Smooth muscle cell (in vitro differentiated cells): ENCODE results near the gene WASL. TPM values are rescaled to one million over a fixed set of nuclear protein-coding genes. Genes with fewer than 3 reads are reported as not detected.
"Not testable (repeated sequence)": the region's sequence is repeated elsewhere in the genome, so short reads cannot be mapped to it uniquely, and the experiment has no call there.

Experiments
- DNase-seq: peaks from one replicate; lab custom pipeline; 2025; ENCODE audit not compliant: unreplicated experiment; lab: John Stamatoyannopoulos, UW
- H2AFZ ChIP-seq: fragments of 200-600 bp; sonication (generic); 2 replicates; pipeline ENCODE4 v1.6.0; 2016; ENCODE audit warnings: antibody characterized with exemption, low read depth, mild to moderate bottlenecking
- H3F3A ChIP-seq: fragments of 200-600 bp; sonication (generic); 2 replicates; pipeline ENCODE4 v1.6.0; 2017; ENCODE audit warnings: antibody characterized with exemption, low read depth
- H3K27ac ChIP-seq: fragments of 200-600 bp; sonication (generic); 2 replicates; pipeline ENCODE4 v1.5.1; 2016; ENCODE audit warnings: low read depth, mild to moderate bottlenecking
- H3K27me3 ChIP-seq: fragments of 200-600 bp; sonication (generic); 2 replicates; pipeline ENCODE4 v1.6.1; 2016; ENCODE audit warnings: low read depth, mild to moderate bottlenecking
- H3K36me3 ChIP-seq: fragments of 200-600 bp; sonication (generic); 2 replicates; pipeline ENCODE4 v1.5.1; 2016; ENCODE audit warnings: low read depth
- H3K4me1 ChIP-seq: fragments of 200-600 bp; sonication (generic); 2 replicates; pipeline ENCODE4 v1.5.1; 2016; ENCODE audit warnings: low read depth
- H3K4me2 ChIP-seq: fragments of 200-600 bp; sonication (generic); 2 replicates; pipeline ENCODE4 v1.6.0; 2016; ENCODE audit warnings: mild to moderate bottlenecking
- H3K4me3 ChIP-seq: fragments of 200-600 bp; sonication (generic); 2 replicates; pipeline ENCODE4 v1.5.1; 2016; ENCODE audit warnings: mild to moderate bottlenecking
- H3K79me2 ChIP-seq: fragments of 200-600 bp; sonication (generic); 2 replicates; pipeline ENCODE4 v1.6.0; 2016; ENCODE audit warnings: low read depth, mild to moderate bottlenecking
- H3K9ac ChIP-seq: fragments of 200-600 bp; sonication (generic); 2 replicates; pipeline ENCODE4 v1.6.0; 2016; ENCODE audit warnings: low read depth
- H3K9me3 ChIP-seq: fragments of 200-600 bp; sonication (generic); replicated peaks from 2 replicates; pipeline ENCODE4 v1.5.1; 2016; ENCODE audit warnings: low read depth
- H4K20me1 ChIP-seq: fragments of 200-600 bp; sonication (generic); 2 replicates; pipeline ENCODE4 v1.6.0; 2016; ENCODE audit warnings: low read depth
- WGBS: methylation state at CpG from one replicate; pipeline ENCODE4 v1.1.7; 2016; ENCODE audit warnings: low lambda C conversion rate; 5-methylcytosine and 5-hydroxymethylcytosine counted together
- polyA plus RNA-seq: library from polyadenylated mRNA; unstranded; fragments of >200 nt; fragmentation: Nextera tagmentation; extraction: Ambion mirVana; gene quantifications from 2 replicates; pipeline ENCODE4 v1.2.1, GENCODE V29; 2016
- total RNA-seq: library from RNA; depleted of rRNA; stranded (reverse); fragments of >200 nt; gene quantifications from 2 replicates; pipeline ENCODE4 v1.2.3, GENCODE V29; 2014
- TF ChIP-seq, protein P1 (sequence below): fragments of 200-600 bp; sonication (generic); IDR thresholded peaks from 2 replicates; pipeline ENCODE4 v1.5.1; 2017; ENCODE audit warnings: borderline replicate concordance, mild to moderate bottlenecking, antibody characterized with exemption; ENCODE audit not compliant: insufficient read depth, poor library complexity, severe bottlenecking

The WASL gene
- total and polyA plus RNA-seq, 2 experiments from 2014 or later, result 22.7 to 35.3 TPM

DNA sequence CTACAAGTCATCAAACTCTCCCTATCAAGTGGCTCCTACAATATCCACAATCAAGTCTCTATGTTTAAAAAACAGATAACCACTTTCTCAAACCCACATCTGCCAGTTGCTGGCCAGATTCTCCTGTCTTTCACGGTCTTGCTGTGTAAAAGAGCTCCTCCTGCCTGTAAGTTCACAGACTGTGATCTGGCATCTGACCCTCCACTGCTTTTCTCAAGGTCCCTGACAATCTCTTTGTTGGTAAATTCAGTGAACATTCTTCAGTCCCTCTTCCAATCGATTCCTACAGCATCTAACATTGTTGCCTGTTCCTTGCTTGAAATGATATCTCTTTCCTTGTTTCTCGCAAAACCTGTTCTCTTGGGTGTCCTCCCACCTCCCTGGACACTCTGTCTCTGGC is 111.6 kb downstream of the WASL start:
- no peaks in the 10 kb centered on the region for H3K9me3 ChIP-seq
- TF ChIP-seq, protein P1, sequence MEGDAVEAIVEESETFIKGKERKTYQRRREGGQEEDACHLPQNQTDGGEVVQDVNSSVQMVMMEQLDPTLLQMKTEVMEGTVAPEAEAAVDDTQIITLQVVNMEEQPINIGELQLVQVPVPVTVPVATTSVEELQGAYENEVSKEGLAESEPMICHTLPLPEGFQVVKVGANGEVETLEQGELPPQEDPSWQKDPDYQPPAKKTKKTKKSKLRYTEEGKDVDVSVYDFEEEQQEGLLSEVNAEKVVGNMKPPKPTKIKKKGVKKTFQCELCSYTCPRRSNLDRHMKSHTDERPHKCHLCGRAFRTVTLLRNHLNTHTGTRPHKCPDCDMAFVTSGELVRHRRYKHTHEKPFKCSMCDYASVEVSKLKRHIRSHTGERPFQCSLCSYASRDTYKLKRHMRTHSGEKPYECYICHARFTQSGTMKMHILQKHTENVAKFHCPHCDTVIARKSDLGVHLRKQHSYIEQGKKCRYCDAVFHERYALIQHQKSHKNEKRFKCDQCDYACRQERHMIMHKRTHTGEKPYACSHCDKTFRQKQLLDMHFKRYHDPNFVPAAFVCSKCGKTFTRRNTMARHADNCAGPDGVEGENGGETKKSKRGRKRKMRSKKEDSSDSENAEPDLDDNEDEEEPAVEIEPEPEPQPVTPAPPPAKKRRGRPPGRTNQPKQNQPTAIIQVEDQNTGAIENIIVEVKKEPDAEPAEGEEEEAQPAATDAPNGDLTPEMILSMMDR, result no peak
- H3K4me2 ChIP-seq, result no peak overlapping the region
- WGBS, result 32% methylated on average over 3 of the region's 3 CpGs
- peaks cover 5% of the 10 kb centered on the region for H3K4me1 ChIP-seq
- H2AFZ ChIP-seq, result peak overlapping the region; percentile 38
- no peaks in the 10 kb centered on the region for H3K27me3 ChIP-seq
- H3K4me3 ChIP-seq, result no peak overlapping the region
- no peak for DNase-seq
- H3K79me2 ChIP-seq, result no peaks in the 10 kb centered on the region
- no peaks in the 10 kb centered on the region for H3K36me3 ChIP-seq
- peaks cover 3% of the 10 kb centered on the region for H3F3A ChIP-seq
- H3K27ac ChIP-seq, result no peak overlapping the region
- H4K20me1 ChIP-seq, result no peaks in the 10 kb centered on the region
- H3K9ac ChIP-seq, result no peak overlapping the region

- Histone ChIP-seq H3K27ac (no peak overlapping the region), H3K79me2 (no peaks in the 10 kb centered on the region), H3K9ac (no peak overlapping the region), H2AFZ (no peak overlapping the region), H3F3A (no peaks in the 10 kb centered on the region), H3K9me3 (no peaks in the 10 kb centered on the region), H3K36me3 (no peaks in the 10 kb centered on the region), H3K4me1 (peaks cover 5% of the 10 kb centered on the region), H4K20me1 (no peaks in the 10 kb centered on the region), H3K4me3 (no peak overlapping the region), H3K4me2 (no peak overlapping the region), H3K27me3 (no peaks in the 10 kb centered on the region)
- WGBS, result 59% methylated on average over 4 of the region's 4 CpGs
- DNase-seq, result no peak
- TF ChIP-seq, protein P1, result peak; percentile 63
Measured at GRCh38 chr7:123635551-123636359, 113.0 kb downstream of the WASL start.

DNA sequence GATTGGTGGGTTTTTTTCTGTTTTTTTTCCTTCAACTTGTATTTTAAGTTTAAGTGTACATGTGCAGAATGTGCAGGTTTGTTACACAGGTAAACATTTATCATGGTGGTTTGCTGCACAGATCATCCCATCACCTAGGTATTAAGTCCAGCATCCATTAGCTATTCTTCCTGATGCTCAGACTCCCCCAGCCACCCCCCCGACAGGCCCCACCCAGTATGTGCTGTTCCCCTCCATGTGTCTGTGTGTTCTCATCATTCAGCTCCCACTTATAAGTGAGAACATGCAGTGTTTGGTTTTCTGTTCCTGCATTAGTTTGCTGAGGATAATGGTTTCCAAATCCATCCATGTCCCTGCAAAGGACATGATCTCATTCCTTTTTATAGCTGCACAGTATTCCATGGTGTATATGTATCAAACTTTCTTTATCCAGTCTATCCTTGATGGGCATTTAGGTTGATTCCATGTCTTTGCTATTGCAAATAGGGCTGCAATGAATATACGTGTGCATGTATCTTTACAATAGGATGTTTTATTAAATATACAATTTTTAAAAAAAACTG is 114.7 kb downstream of the WASL start:
- H2AFZ ChIP-seq, result not testable (repeated sequence)

GRCh38 chr7:123633553-123633952 is 115.2 kb downstream of the WASL start:
- Histone ChIP-seq H3K4me2 (peak overlapping the region; percentile 52), H3K4me3 (no peak overlapping the region), H3K9ac (no peak overlapping the region), H3K4me1 (peaks cover 5% of the 10 kb centered on the region), H3K9me3 (no peaks in the 10 kb centered on the region), H3K79me2 (no peaks in the 10 kb centered on the region), H4K20me1 (no peaks in the 10 kb centered on the region), H3K36me3 (no peaks in the 10 kb centered on the region), H3K27ac (no peak overlapping the region), H2AFZ (no peak overlapping the region), H3K27me3 (no peaks in the 10 kb centered on the region), H3F3A (no peaks in the 10 kb centered on the region)
- no peak for DNase-seq
- TF ChIP-seq, protein P1, result no peak
- WGBS, result 65% methylated on average over 7 of the region's 7 CpGs

More for the DNA sequence above, 114.7 kb downstream of the WASL start:
- 86% methylated on average over 2 of the region's 2 CpGs for WGBS
- H3K79me2 ChIP-seq, H3K36me3 ChIP-seq, H3F3A ChIP-seq, H4K20me1 ChIP-seq, H3K4me1 ChIP-seq, H3K27ac ChIP-seq, DNase-seq, H3K27me3 ChIP-seq, H3K9ac ChIP-seq, H3K9me3 ChIP-seq, H3K4me3 ChIP-seq: not testable (repeated sequence)
- peak overlapping the region; percentile 52 for H3K4me2 ChIP-seq
